Panc1 (cell line): ENCODE measurements around the gene GFY. TPM values are rescaled to one million over a fixed set of nuclear protein-coding genes. Genes with fewer than 3 reads are reported as not detected.

Experiments used
- ATAC-seq: fragments of 200-7000 bp; cut with Tn5 transposase; 2 replicates; pipeline ENCODE4 v1.9.1; 2020; ENCODE audit warnings: mild to moderate bottlenecking, moderate library complexity
- BruUV-seq: library from RNA; stranded (reverse); fragments of 400-500 nt; replicated peaks from 2 replicates; lab custom pipeline; 2021; lab: Mats Ljungman, UMichigan
- CTCF ChIA-PET: fragments of 300-600 bp; sonication (Branson Sonifier 250); formaldehyde crosslinking; loops from one replicate; lab custom pipeline; 2022; ENCODE audit warnings: antibody characterized with exemption; lab: Charles Lee
- POLR2A ChIA-PET: fragments of 300-600 bp; sonication (Branson Sonifier 250); formaldehyde crosslinking; loops from one replicate; lab custom pipeline; 2022; ENCODE audit warnings: antibody characterized with exemption; lab: Charles Lee
- DNase-seq: peaks from one replicate; pipeline ENCODE4 v3.0.0-alpha.2; 2010; ENCODE audit warnings: low read depth, low spot score
- H3K27ac ChIP-seq: 2 replicates; pipeline ENCODE4 v1.5.1; 2011; ENCODE audit warnings: mild to moderate bottlenecking, low read length, inconsistent platforms
- H3K27me3 ChIP-seq: fragments of 200-500 bp; sonication (Bioruptor generic); 2 replicates; pipeline ENCODE4 v1.6.0; 2014; ENCODE audit warnings: low read length, inconsistent platforms; ENCODE audit not compliant: control insufficient read depth, insufficient read depth
- H3K36me3 ChIP-seq: fragments of 200-500 bp; sonication (Bioruptor generic); 2 replicates; pipeline ENCODE4 v1.5.1; 2014; ENCODE audit warnings: inconsistent platforms, mild to moderate bottlenecking, low read length, moderate library complexity; ENCODE audit not compliant: control insufficient read depth, insufficient read depth
- H3K4me1 ChIP-seq: 2 replicates; pipeline ENCODE4 v1.5.1; 2011; ENCODE audit warnings: inconsistent platforms, mild to moderate bottlenecking, low read length, moderate library complexity; ENCODE audit not compliant: control insufficient read depth, insufficient read depth
- H3K4me3 ChIP-seq, 2 experiments: 2 replicates each; pipeline ENCODE4 v1.5.1; 2011 to 2012; ENCODE audit warnings: low read depth in 2 of 2, low read length in 2 of 2, mild to moderate bottlenecking in 2 of 2, inconsistent platforms in 1 of 2, moderate library complexity in 1 of 2
- H3K9me3 ChIP-seq: fragments of 200-500 bp; sonication (Bioruptor generic); 2 replicates; pipeline ENCODE4 v1.5.1; 2014; ENCODE audit warnings: low read depth, mild to moderate bottlenecking, inconsistent platforms, low read length, moderate library complexity; ENCODE audit not compliant: control insufficient read depth, insufficient read depth
- POLR2AphosphoS5 ChIP-seq: IDR thresholded peaks from 2 replicates; pipeline ENCODE4 v1.6.1; 2012; ENCODE audit warnings: mild to moderate bottlenecking, low read depth, low read length, moderate library complexity
- SIN3A ChIP-seq: IDR thresholded peaks from 2 replicates; pipeline ENCODE4 v1.6.1; 2012; ENCODE audit warnings: low read depth, mild to moderate bottlenecking, low read length, moderate library complexity, borderline replicate concordance; ENCODE audit not compliant: insufficient read depth
- TCF7L2 ChIP-seq: IDR thresholded peaks from 2 replicates; pipeline ENCODE4 v1.6.1; 2011; ENCODE audit warnings: mild to moderate bottlenecking, low read depth, low read length, inconsistent platforms
- in situ Hi-C: cut with HindIII; loops from 2 replicates; pipeline ENCODE4 v1.10.0; 2016; ENCODE audit warnings: low sequenced_read_pairs, low pct_unique_long_range_greater_than_20kb
- intact Hi-C: fragments of 100-400 bp; cut with micrococcal nuclease; formaldehyde crosslinking; loops from one replicate; pipeline ENCODE4 v1.10.0; 2022; ENCODE audit not compliant: unreplicated experiment
- total RNA-seq: library from RNA; stranded (reverse); gene quantifications from one replicate; pipeline ENCODE4 v1.2.1, GENCODE V29; 2021; ENCODE audit not compliant: unreplicated experiment
- TF ChIP-seq, protein P1 (sequence below), 2 experiments: IDR thresholded peaks; 2 replicates each; pipeline ENCODE4 v1.6.1; 2011 to 2012; ENCODE audit warnings: low read depth in 2 of 2, control low read depth in 1 of 2, low read length in 1 of 2, mild to moderate bottlenecking in 1 of 2, moderate library complexity in 1 of 2; ENCODE audit not compliant: insufficient read depth in 1 of 2
- TF ChIP-seq, protein P2 (sequence below): fragments of 450-650 bp; IDR thresholded peaks from 2 replicates; pipeline ENCODE4 v1.5.1; 2017; ENCODE audit warnings: mild to moderate bottlenecking

Gene GFY
- total RNA-seq, 1 experiment from 2014 or later = not detected

DNA sequence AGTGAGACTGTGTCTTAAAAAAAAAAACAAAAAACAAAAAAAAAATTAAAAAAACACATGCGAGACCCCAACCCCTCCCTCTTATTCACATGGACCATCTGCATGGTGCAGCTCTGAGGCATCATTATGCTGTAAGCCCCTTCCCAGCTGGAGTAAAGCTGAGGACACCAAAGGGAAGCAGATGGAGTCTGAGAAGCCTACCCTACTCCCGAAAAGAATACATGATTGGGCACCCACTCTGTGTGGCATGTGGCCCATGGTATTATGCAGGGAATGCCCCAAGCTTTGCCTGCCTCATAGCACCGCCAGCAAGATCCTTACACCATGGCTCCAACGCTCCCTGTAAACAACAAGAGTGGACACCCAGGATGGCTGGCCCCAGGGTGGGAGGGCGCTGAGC lies 6.7 kb upstream of the GFY start:
- POLR2A ChIA-PET = no interaction called here

DNA sequence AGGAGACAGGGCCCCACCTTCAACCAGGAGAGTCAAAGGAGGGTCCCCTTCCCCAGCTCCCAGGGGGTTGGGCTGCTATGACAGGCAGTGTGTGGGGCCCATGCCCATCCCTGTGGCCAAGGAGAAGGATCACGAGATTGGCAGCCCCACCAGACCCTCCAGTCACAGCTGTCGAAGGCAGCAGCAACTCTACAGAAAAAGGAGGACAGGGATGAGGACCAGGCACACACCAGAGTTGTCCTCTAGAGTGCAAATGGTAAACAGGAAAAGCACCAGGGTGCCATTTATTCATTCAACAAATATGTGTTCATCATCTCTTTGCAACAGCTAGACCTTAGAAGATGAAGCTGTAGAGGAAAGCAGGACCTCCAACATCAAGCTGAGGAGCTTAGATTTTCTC lies 6.0 kb upstream of the GFY start:
- intact Hi-C loops = no loop called here
- BruUV-seq = no TSS peak
- CTCF ChIA-PET = interaction anchor here (0.6 kb wide), 1 partner anchor 139 kb away, joined by 3 read pairs; no protein-coding TSS in a partner anchor

More for the DNA sequence above, 6.7 kb upstream of the GFY start:
- Histone ChIP-seq H3K36me3 (no peaks in the 10 kb centered on the region), H3K9me3 (no peaks in the 10 kb centered on the region), H3K27ac (no peak overlapping the region), H3K4me3 (no peak overlapping the region), H3K27me3 (peaks cover 10% of the 10 kb centered on the region), H3K4me1 (0 out of 2 replicates have a peak, but pooled peaks cover 3% of the 10 kb centered on the region)
- no peak for TF ChIP-seq POLR2AphosphoS5
- TF ChIP-seq, protein P1, sequence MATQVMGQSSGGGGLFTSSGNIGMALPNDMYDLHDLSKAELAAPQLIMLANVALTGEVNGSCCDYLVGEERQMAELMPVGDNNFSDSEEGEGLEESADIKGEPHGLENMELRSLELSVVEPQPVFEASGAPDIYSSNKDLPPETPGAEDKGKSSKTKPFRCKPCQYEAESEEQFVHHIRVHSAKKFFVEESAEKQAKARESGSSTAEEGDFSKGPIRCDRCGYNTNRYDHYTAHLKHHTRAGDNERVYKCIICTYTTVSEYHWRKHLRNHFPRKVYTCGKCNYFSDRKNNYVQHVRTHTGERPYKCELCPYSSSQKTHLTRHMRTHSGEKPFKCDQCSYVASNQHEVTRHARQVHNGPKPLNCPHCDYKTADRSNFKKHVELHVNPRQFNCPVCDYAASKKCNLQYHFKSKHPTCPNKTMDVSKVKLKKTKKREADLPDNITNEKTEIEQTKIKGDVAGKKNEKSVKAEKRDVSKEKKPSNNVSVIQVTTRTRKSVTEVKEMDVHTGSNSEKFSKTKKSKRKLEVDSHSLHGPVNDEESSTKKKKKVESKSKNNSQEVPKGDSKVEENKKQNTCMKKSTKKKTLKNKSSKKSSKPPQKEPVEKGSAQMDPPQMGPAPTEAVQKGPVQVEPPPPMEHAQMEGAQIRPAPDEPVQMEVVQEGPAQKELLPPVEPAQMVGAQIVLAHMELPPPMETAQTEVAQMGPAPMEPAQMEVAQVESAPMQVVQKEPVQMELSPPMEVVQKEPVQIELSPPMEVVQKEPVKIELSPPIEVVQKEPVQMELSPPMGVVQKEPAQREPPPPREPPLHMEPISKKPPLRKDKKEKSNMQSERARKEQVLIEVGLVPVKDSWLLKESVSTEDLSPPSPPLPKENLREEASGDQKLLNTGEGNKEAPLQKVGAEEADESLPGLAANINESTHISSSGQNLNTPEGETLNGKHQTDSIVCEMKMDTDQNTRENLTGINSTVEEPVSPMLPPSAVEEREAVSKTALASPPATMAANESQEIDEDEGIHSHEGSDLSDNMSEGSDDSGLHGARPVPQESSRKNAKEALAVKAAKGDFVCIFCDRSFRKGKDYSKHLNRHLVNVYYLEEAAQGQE (IDR thresholded peaks at IDR 0.05; ENCODE audit: insufficient read depth in 1 of 2, low read depth in 2 of 2, low read length in 1 of 2) = no peak
- TF ChIP-seq, protein P2, sequence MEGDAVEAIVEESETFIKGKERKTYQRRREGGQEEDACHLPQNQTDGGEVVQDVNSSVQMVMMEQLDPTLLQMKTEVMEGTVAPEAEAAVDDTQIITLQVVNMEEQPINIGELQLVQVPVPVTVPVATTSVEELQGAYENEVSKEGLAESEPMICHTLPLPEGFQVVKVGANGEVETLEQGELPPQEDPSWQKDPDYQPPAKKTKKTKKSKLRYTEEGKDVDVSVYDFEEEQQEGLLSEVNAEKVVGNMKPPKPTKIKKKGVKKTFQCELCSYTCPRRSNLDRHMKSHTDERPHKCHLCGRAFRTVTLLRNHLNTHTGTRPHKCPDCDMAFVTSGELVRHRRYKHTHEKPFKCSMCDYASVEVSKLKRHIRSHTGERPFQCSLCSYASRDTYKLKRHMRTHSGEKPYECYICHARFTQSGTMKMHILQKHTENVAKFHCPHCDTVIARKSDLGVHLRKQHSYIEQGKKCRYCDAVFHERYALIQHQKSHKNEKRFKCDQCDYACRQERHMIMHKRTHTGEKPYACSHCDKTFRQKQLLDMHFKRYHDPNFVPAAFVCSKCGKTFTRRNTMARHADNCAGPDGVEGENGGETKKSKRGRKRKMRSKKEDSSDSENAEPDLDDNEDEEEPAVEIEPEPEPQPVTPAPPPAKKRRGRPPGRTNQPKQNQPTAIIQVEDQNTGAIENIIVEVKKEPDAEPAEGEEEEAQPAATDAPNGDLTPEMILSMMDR = no peak
- no peak for TF ChIP-seq SIN3A
- ATAC-seq = no peak
- no peak for DNase-seq
- in situ Hi-C loops = no loop called here
- BruUV-seq = no TSS peak
- CTCF ChIA-PET = no interaction called here
- intact Hi-C loops = no loop called here

More for the DNA sequence above, 6.0 kb upstream of the GFY start:
- ATAC-seq (no peak), DNase-seq (no peak)
- in situ Hi-C loops = no loop called here
- no peaks in the 10 kb centered on the region for H3K9me3 ChIP-seq
- POLR2A ChIA-PET = no interaction called here
- TF ChIP-seq, protein P1 (IDR thresholded peaks at IDR 0.05; ENCODE audit: insufficient read depth in 1 of 2, low read depth in 2 of 2, low read length in 1 of 2) = no peak
- TF ChIP-seq POLR2AphosphoS5 = no peak
- TF ChIP-seq SIN3A = no peak
- TF ChIP-seq, protein P2 = no peak
- TF ChIP-seq TCF7L2 = no peak
- peaks cover 10% of the 10 kb centered on the region for H3K27me3 ChIP-seq
- no peak overlapping the region for H3K4me3 ChIP-seq
- H3K36me3 ChIP-seq = no peaks in the 10 kb centered on the region
- 0 out of 2 replicates have a peak, but pooled peaks cover 3% of the 10 kb centered on the region for H3K4me1 ChIP-seq
- H3K27ac ChIP-seq = no peak overlapping the region
